GM23338 (cell line): ENCODE results near the gene IER2. TPM values are rescaled to one million over a fixed set of nuclear protein-coding genes. Genes with fewer than 3 reads are reported as not detected.

Source experiments
- ATAC-seq: fragments of 200-7000 bp; cut with Tn5 transposase; 3 replicates; pipeline ENCODE4 v1.9.1; 2020
- DNase-seq: peaks from one replicate; pipeline ENCODE4 v3.0.0-alpha.2; 2015; ENCODE audit warnings: low spot score
- H2AFZ ChIP-seq: fragments of 200-600 bp; sonication (generic); 2 replicates; pipeline ENCODE4 v1.8.0; 2016; ENCODE audit warnings: antibody characterized with exemption, mild to moderate bottlenecking, moderate library complexity
- H3F3A ChIP-seq: fragments of 200-600 bp; sonication (generic); replicated peaks from 2 replicates; pipeline ENCODE4 v1.8.0; 2017; ENCODE audit warnings: antibody characterized with exemption, mixed run types, low read depth
- H3K27ac ChIP-seq: fragments of 200-600 bp; sonication (generic); 2 replicates; pipeline ENCODE4 v1.6.1; 2016; ENCODE audit warnings: low read depth
- H3K27me3 ChIP-seq: fragments of 200-600 bp; sonication (generic); 2 replicates; pipeline ENCODE4 v1.8.0; 2016; ENCODE audit warnings: mild to moderate bottlenecking, mixed run types, moderate library complexity; ENCODE audit not compliant: insufficient read depth
- H3K36me3 ChIP-seq: fragments of 200-600 bp; sonication (generic); 2 replicates; pipeline ENCODE4 v1.8.0; 2016; ENCODE audit warnings: mild to moderate bottlenecking; ENCODE audit not compliant: insufficient read depth
- H3K4me1 ChIP-seq: fragments of 200-600 bp; sonication (generic); 2 replicates; pipeline ENCODE4 v1.8.0; 2016; ENCODE audit warnings: mild to moderate bottlenecking, moderate library complexity; ENCODE audit not compliant: insufficient read depth
- H3K4me2 ChIP-seq: fragments of 200-600 bp; sonication (generic); 2 replicates; pipeline ENCODE4 v1.7.1; 2017; ENCODE audit warnings: mixed run types
- H3K4me3 ChIP-seq: fragments of 200-600 bp; sonication (generic); 2 replicates; pipeline ENCODE4 v1.6.1; 2016; ENCODE audit warnings: mixed run types
- H3K79me2 ChIP-seq: fragments of 200-600 bp; sonication (generic); replicated peaks from 2 replicates; pipeline ENCODE4 v1.8.0; 2017; ENCODE audit warnings: mild to moderate bottlenecking; ENCODE audit not compliant: insufficient read depth
- H3K9me2 ChIP-seq: fragments of 200-600 bp; sonication (generic); 2 replicates; pipeline ENCODE4 v1.8.0; 2017; ENCODE audit not compliant: insufficient read depth
- H4K20me1 ChIP-seq: fragments of 200-600 bp; sonication (generic); replicated peaks from 2 replicates; pipeline ENCODE4 v1.8.0; 2017; ENCODE audit warnings: mild to moderate bottlenecking; ENCODE audit not compliant: insufficient read depth
- H3K27ac Mint-ChIP-seq: 2 replicates; pipeline ENCODE4 v1.8.0; 2020; ENCODE audit warnings: inconsistent platforms, mild to moderate bottlenecking, moderate library complexity, mixed read lengths
- H3K27me3 Mint-ChIP-seq: 3 replicates; pipeline ENCODE4 v1.8.0; 2022; ENCODE audit warnings: low read depth, mild to moderate bottlenecking, moderate library complexity, mixed read lengths, inconsistent platforms; ENCODE audit not compliant: insufficient read depth, poor library complexity
- H3K36me3 Mint-ChIP-seq: 3 replicates; pipeline ENCODE4 v1.8.0; 2021; ENCODE audit warnings: low read depth, mild to moderate bottlenecking, inconsistent platforms, moderate library complexity, mixed read lengths
- H3K4me1 Mint-ChIP-seq: 3 replicates; pipeline ENCODE4 v1.8.0; 2020; ENCODE audit warnings: mild to moderate bottlenecking, inconsistent platforms, mixed read lengths
- H3K4me3 Mint-ChIP-seq: 3 replicates; pipeline ENCODE4 v1.8.0; 2021; ENCODE audit warnings: moderate library complexity, mild to moderate bottlenecking, inconsistent platforms, mixed read lengths
- H3K9me3 Mint-ChIP-seq: 3 replicates; pipeline ENCODE4 v1.8.0; 2020; ENCODE audit warnings: moderate library complexity, mild to moderate bottlenecking, inconsistent platforms, mixed read lengths
- EZH2 ChIP-seq: fragments of 200-600 bp; sonication (generic); IDR thresholded peaks from one replicate; pipeline ENCODE4 v1.8.0; 2017; ENCODE audit warnings: antibody characterized with exemption, mild to moderate bottlenecking, low read depth; ENCODE audit not compliant: unreplicated experiment
- EZH2phosphoT487 ChIP-seq: fragments of 200-600 bp; sonication (generic); IDR thresholded peaks from one replicate; pipeline ENCODE4 v1.8.1; 2018; ENCODE audit warnings: antibody characterized with exemption; ENCODE audit not compliant: unreplicated experiment
- REST ChIP-seq: IDR thresholded peaks from one replicate; pipeline ENCODE4 v1.6.1; 2018; ENCODE audit warnings: antibody characterized with exemption; ENCODE audit not compliant: unreplicated experiment
- STAT1 ChIP-seq: IDR thresholded peaks from one replicate; pipeline ENCODE4 v1.6.1; 2016; ENCODE audit warnings: antibody characterized with exemption; ENCODE audit not compliant: unreplicated experiment
- ZNF331 ChIP-seq: fragments of 250-450 bp; sonication (Bioruptor Pico); IDR thresholded peaks from 2 replicates; pipeline ENCODE4 v1.5.0; 2020; ENCODE audit warnings: low read depth, mild to moderate bottlenecking, moderate library complexity
- ZNF462 ChIP-seq: fragments of 250-450 bp; sonication (Bioruptor Pico); IDR thresholded peaks from 2 replicates; pipeline ENCODE4 v1.5.0; 2020; ENCODE audit warnings: mild to moderate bottlenecking, moderate library complexity
- polyA plus RNA-seq: library from polyadenylated mRNA; unstranded; fragments of >200 nt; fragmentation: Nextera tagmentation; extraction: Ambion mirVana; gene quantifications from 2 replicates; pipeline ENCODE4 v1.2.1, GENCODE V29; 2016
- total RNA-seq: library from RNA; depleted of rRNA; stranded (reverse); fragments of >200 nt; shearing (Covaris generic); gene quantifications from 2 replicates; pipeline ENCODE4 v1.2.3, GENCODE V29; 2014

The IER2 gene
- total and polyA plus RNA-seq, 2 experiments from 2014 or later, result 124 to 191 TPM

- ATAC-seq, result no peak
- H3K4me1 ChIP-seq, result no peaks in the 10 kb centered on the region
- H3K79me2 ChIP-seq, result peaks cover 100% of the 10 kb centered on the region
- Mint-ChIP-seq H3K4me1 (peaks cover 17% of the 10 kb centered on the region), H3K27me3 (peaks cover 13% of the 10 kb centered on the region), H3K36me3 (peaks cover 35% of the 10 kb centered on the region), H3K4me3 (no peak overlapping the region), H3K9me3 (no peaks in the 10 kb centered on the region; the same call in 2 of the 3 replicates), H3K27ac (no peak overlapping the region)
- peaks cover 93% of the 10 kb centered on the region for H4K20me1 ChIP-seq
- H3K27ac ChIP-seq, result no peak overlapping the region
- no peaks in the 10 kb centered on the region for H3K9me2 ChIP-seq
- H3K36me3 ChIP-seq, result no peaks in the 10 kb centered on the region
- H3K27me3 ChIP-seq, result no peaks in the 10 kb centered on the region
- no peaks in the 10 kb centered on the region; the same call in 1 of the 2 replicates for H3F3A ChIP-seq
- H3K4me2 ChIP-seq, result no peak overlapping the region
- no peak overlapping the region for H3K4me3 ChIP-seq
- H2AFZ ChIP-seq, result no peak overlapping the region
- DNase-seq, result no peak
- TF ChIP-seq REST, result no peak
These were observed 23.2 kb upstream of the IER2 start for GRCh38 chr19:13127051-13127450.

GRCh38 chr19:13127811-13128575, 22.2 kb upstream of the IER2 start:
- H3K4me1 ChIP-seq, result no peaks in the 10 kb centered on the region
- no peak overlapping the region for H3K27ac Mint-ChIP-seq
- TF ChIP-seq ZNF462 (CRISPR knock-in tag), result no peak
- no peak for TF ChIP-seq ZNF331 (CRISPR knock-in tag)
- no peak for TF ChIP-seq EZH2
- TF ChIP-seq EZH2phosphoT487, result no peak
- no peak for TF ChIP-seq STAT1
- no peak for TF ChIP-seq REST

More at GRCh38 chr19:13127811-13128575, 22.2 kb upstream of the IER2 start:
- Mint-ChIP-seq H3K4me3 (no peak overlapping the region), H3K9me3 (no peaks in the 10 kb centered on the region), H3K36me3 (peaks cover 33% of the 10 kb centered on the region), H3K27me3 (peaks cover 11% of the 10 kb centered on the region), H3K4me1 (peaks cover 9% of the 10 kb centered on the region)
- Histone ChIP-seq H4K20me1 (peaks cover 93% of the 10 kb centered on the region), H3K79me2 (peaks cover 100% of the 10 kb centered on the region), H2AFZ (no peak overlapping the region), H3F3A (no peaks in the 10 kb centered on the region; the same call in 1 of the 2 replicates), H3K36me3 (no peaks in the 10 kb centered on the region), H3K4me2 (no peak overlapping the region), H3K27me3 (no peaks in the 10 kb centered on the region), H3K9me2 (no peaks in the 10 kb centered on the region), H3K4me3 (no peak overlapping the region), H3K27ac (no peak overlapping the region)
- no peak for ATAC-seq
- DNase-seq, result no peak
